Peyer's patch (tissue), 4 donors: Measurements from ENCODE around the gene SGIP1. TPM values are rescaled to one million over a fixed set of nuclear protein-coding genes. Genes with fewer than 3 reads are reported as not detected.

ENCODE experiments used
- DNase-seq, 3 donors: peaks; one replicate each; pipeline ENCODE4 v3.0.0-alpha.2; 2017 to 2019
- H3K27ac ChIP-seq, 4 donors: fragments of 200-600 bp; sonication (generic); one replicate each; pipeline ENCODE4 v1.5.1; 2016 to 2019
- H3K27me3 ChIP-seq, 2 donors: fragments of 200-600 bp; sonication (generic); one replicate each; pipeline ENCODE4 v1.5.1; 2019
- H3K36me3 ChIP-seq, 3 donors: fragments of 200-600 bp; sonication (generic); one replicate each; pipeline ENCODE4 v1.5.1; 2016 to 2019
- H3K4me1 ChIP-seq, 4 donors: fragments of 200-600 bp; sonication (generic); one replicate each; pipeline ENCODE4 v1.5.1; 2016 to 2019
- H3K4me3 ChIP-seq, 4 donors: fragments of 200-600 bp; sonication (generic); 1 replicate in 3 of 4; 2 replicates in 1 of 4; pipeline ENCODE4 v1.5.1; 2016 to 2019; ENCODE audit warnings: mild to moderate bottlenecking in 1 of 4
- H3K9me3 ChIP-seq, 4 donors: fragments of 200-600 bp; sonication (generic); one replicate each; pipeline ENCODE4 v1.5.1; 2016 to 2019; ENCODE audit warnings: mild to moderate bottlenecking in 1 of 4
- CTCF ChIP-seq, 6 experiments: fragments of 450-650 bp in 4 of 6; fragments of 200-600 bp in 2 of 6; sonication (generic) in 1 of 6; IDR thresholded peaks; one replicate each; pipeline ENCODE4 v1.5.1; 2017 to 2019; ENCODE audit warnings: antibody characterized with exemption in 6 of 6, mild to moderate bottlenecking in 3 of 6, moderate library complexity in 1 of 6
- POLR2A ChIP-seq, 2 donors: fragments of 450-650 bp; IDR thresholded peaks; one replicate each; pipeline ENCODE4 v1.5.1; 2017; ENCODE audit warnings: antibody characterized with exemption in 2 of 2, mild to moderate bottlenecking in 2 of 2, moderate library complexity in 2 of 2
- total RNA-seq, 4 donors: library from RNA; depleted of rRNA; stranded (reverse); fragments of >200 nt; gene quantifications; one replicate each; pipeline ENCODE4 v1.1.0, GENCODE V29; 2016

The SGIP1 gene
- total RNA-seq, 4 donors from 2014 or later = 0.47 to 14.9 (median 5.8) TPM

GRCh38 chr1:66493731-66494130, 40.2 kb upstream of the SGIP1 start:
- Histone ChIP-seq H3K9me3 (no peaks in the 10 kb centered on the region), H3K4me3 (no peak overlapping the region), H3K27ac (no peak overlapping the region), H3K27me3 (no peaks in the 10 kb centered on the region), H3K36me3 (no peaks in the 10 kb centered on the region), H3K4me1 (no peaks in the 10 kb centered on the region)
- no peak for DNase-seq
- TF ChIP-seq POLR2A (IDR thresholded peaks at IDR 0.05) = no peak
- TF ChIP-seq CTCF (IDR thresholded peaks at IDR 0.05) = no peak

GRCh38 chr1:66494482-66494881, 39.5 kb upstream of the SGIP1 start:
- H3K4me1 ChIP-seq = no peaks in the 10 kb centered on the region
- no peaks in the 10 kb centered on the region for H3K27me3 ChIP-seq
- DNase-seq = no peak
- no peak overlapping the region for H3K4me3 ChIP-seq
- no peak overlapping the region for H3K27ac ChIP-seq
- no peak for TF ChIP-seq CTCF (IDR thresholded peaks at IDR 0.05)
- no peak for TF ChIP-seq POLR2A (IDR thresholded peaks at IDR 0.05)
- H3K9me3 ChIP-seq = no peaks in the 10 kb centered on the region
- H3K36me3 ChIP-seq = no peaks in the 10 kb centered on the region

GRCh38 chr1:66495495-66495894, 38.5 kb upstream of the SGIP1 start:
- no peaks in the 10 kb centered on the region for H3K27me3 ChIP-seq
- TF ChIP-seq CTCF (IDR thresholded peaks at IDR 0.05) = no peak
- TF ChIP-seq POLR2A (IDR thresholded peaks at IDR 0.05) = no peak
- H3K27ac ChIP-seq = no peak overlapping the region
- H3K9me3 ChIP-seq = no peaks in the 10 kb centered on the region
- DNase-seq = no peak
- H3K4me1 ChIP-seq = no peaks in the 10 kb centered on the region
- no peak overlapping the region for H3K4me3 ChIP-seq
- no peaks in the 10 kb centered on the region for H3K36me3 ChIP-seq

GRCh38 chr1:66497910-66498309, 36.0 kb upstream of the SGIP1 start:
- no peaks in the 10 kb centered on the region for H3K27me3 ChIP-seq
- no peak for DNase-seq
- TF ChIP-seq CTCF (IDR thresholded peaks at IDR 0.05) (no peak), POLR2A (IDR thresholded peaks at IDR 0.05) (no peak)
- no peak overlapping the region for H3K27ac ChIP-seq
- no peak overlapping the region for H3K4me3 ChIP-seq
- no peaks in the 10 kb centered on the region for H3K36me3 ChIP-seq
- H3K4me1 ChIP-seq = no peaks in the 10 kb centered on the region
- no peaks in the 10 kb centered on the region for H3K9me3 ChIP-seq

- no peak overlapping the region for H3K27ac ChIP-seq
- no peak for DNase-seq
- no peaks in the 10 kb centered on the region for H3K27me3 ChIP-seq
- TF ChIP-seq CTCF (IDR thresholded peaks at IDR 0.05) (no peak), POLR2A (IDR thresholded peaks at IDR 0.05) (no peak)
- no peak overlapping the region for H3K4me3 ChIP-seq
- H3K9me3 ChIP-seq = no peaks in the 10 kb centered on the region
- H3K36me3 ChIP-seq = no peaks in the 10 kb centered on the region
- no peaks in the 10 kb centered on the region for H3K4me1 ChIP-seq
Observed at GRCh38 chr1:66500301-66500700, 33.7 kb upstream of the SGIP1 start.

GRCh38 chr1:66502086-66502485, 31.9 kb upstream of the SGIP1 start:
- DNase-seq = no peak
- no peaks in the 10 kb centered on the region for H3K36me3 ChIP-seq
- H3K9me3 ChIP-seq = no peaks in the 10 kb centered on the region
- H3K27ac ChIP-seq = no peak overlapping the region
- no peaks in the 10 kb centered on the region for H3K4me1 ChIP-seq
- no peak overlapping the region for H3K4me3 ChIP-seq
- H3K27me3 ChIP-seq = no peaks in the 10 kb centered on the region
- no peak for TF ChIP-seq CTCF (IDR thresholded peaks at IDR 0.05)
